ENCODE measurements around the gene ZIC1.

The ZIC1 gene

GRCh38 chr3:147424581-147425387 is 15.6 kb downstream of the ZIC1 start:
- no peak overlapping the region for H3K27ac Mint-ChIP-seq
- H3K4me3 Mint-ChIP-seq = no peak overlapping the region
- H3K4me1 Mint-ChIP-seq = no peaks in the 10 kb centered on the region
- no peaks in the 10 kb centered on the region for H3K9me3 Mint-ChIP-seq
- ATAC-seq (no peak), DNase-seq (no peak)
- peaks cover 52% of the 10 kb centered on the region for H3K27me3 Mint-ChIP-seq
- peaks cover 3% of the 10 kb centered on the region for H3K36me3 Mint-ChIP-seq (ENCODE audit: low read depth)

GRCh38 chr3:147425388-147425850 is 16.3 kb downstream of the ZIC1 start:
- Mint-ChIP-seq H3K9me3 (no peaks in the 10 kb centered on the region), H3K4me3 (no peak overlapping the region), H3K27ac (no peak overlapping the region), H3K4me1 (no peaks in the 10 kb centered on the region), H3K36me3 (ENCODE audit: low read depth) (peaks cover 3% of the 10 kb centered on the region), H3K27me3 (peaks cover 46% of the 10 kb centered on the region)
- ATAC-seq = no peak
- DNase-seq = no peak

GRCh38 chr3:147426931-147427330 is 17.8 kb downstream of the ZIC1 start:
- Mint-ChIP-seq H3K9me3 (no peaks in the 10 kb centered on the region), H3K36me3 (ENCODE audit: low read depth) (peaks cover 3% of the 10 kb centered on the region), H3K4me1 (no peaks in the 10 kb centered on the region), H3K4me3 (no peak overlapping the region), H3K27me3 (peaks cover 37% of the 10 kb centered on the region), H3K27ac (no peak overlapping the region)
- ATAC-seq = no peak
- DNase-seq = no peak

GRCh38 chr3:147427746-147428145 is 18.6 kb downstream of the ZIC1 start:
- Mint-ChIP-seq H3K4me3 (no peak overlapping the region), H3K9me3 (no peaks in the 10 kb centered on the region), H3K4me1 (no peaks in the 10 kb centered on the region), H3K27ac (no peak overlapping the region), H3K27me3 (peaks cover 30% of the 10 kb centered on the region), H3K36me3 (ENCODE audit: low read depth) (no peaks in the 10 kb centered on the region)
- ATAC-seq (no peak), DNase-seq (no peak)

GRCh38 chr3:147428326-147428725 is 19.2 kb downstream of the ZIC1 start:
- Mint-ChIP-seq H3K4me3 (no peak overlapping the region), H3K9me3 (peaks cover 3% of the 10 kb centered on the region), H3K27me3 (peaks cover 26% of the 10 kb centered on the region), H3K27ac (no peak overlapping the region), H3K36me3 (ENCODE audit: low read depth) (no peaks in the 10 kb centered on the region), H3K4me1 (no peaks in the 10 kb centered on the region)
- ATAC-seq (no peak), DNase-seq (no peak)

- Mint-ChIP-seq H3K4me3 (no peak overlapping the region), H3K27me3 (peaks cover 22% of the 10 kb centered on the region), H3K36me3 (ENCODE audit: low read depth) (no peaks in the 10 kb centered on the region), H3K9me3 (peaks cover 6% of the 10 kb centered on the region), H3K4me1 (no peaks in the 10 kb centered on the region), H3K27ac (no peak overlapping the region)
- no peak for ATAC-seq
- DNase-seq = no peak
These were observed 19.6 kb downstream of the ZIC1 start for GRCh38 chr3:147428754-147429153.

GRCh38 chr3:147431751-147432150 is 22.6 kb downstream of the ZIC1 start:
- Mint-ChIP-seq H3K4me1 (no peaks in the 10 kb centered on the region), H3K4me3 (no peak overlapping the region), H3K27me3 (peaks cover 6% of the 10 kb centered on the region), H3K36me3 (ENCODE audit: low read depth) (no peaks in the 10 kb centered on the region), H3K9me3 (peaks cover 8% of the 10 kb centered on the region), H3K27ac (no peak overlapping the region)
- DNase-seq (no peak), ATAC-seq (no peak)

- DNase-seq (no peak), ATAC-seq (no peak)
- Mint-ChIP-seq H3K4me1 (no peaks in the 10 kb centered on the region), H3K27me3 (peaks cover 2% of the 10 kb centered on the region), H3K9me3 (peaks cover 4% of the 10 kb centered on the region), H3K4me3 (no peak overlapping the region), H3K27ac (no peak overlapping the region), H3K36me3 (ENCODE audit: low read depth) (no peaks in the 10 kb centered on the region)
These were observed 38.1 kb downstream of the ZIC1 start for GRCh38 chr3:147447224-147447623.

GRCh38 chr3:147449669-147450068 is 40.5 kb downstream of the ZIC1 start:
- H3K4me1 Mint-ChIP-seq = no peaks in the 10 kb centered on the region

GRCh38 chr3:147458995-147459704 is 50.0 kb downstream of the ZIC1 start:
- Mint-ChIP-seq H3K27ac (no peak overlapping the region), H3K4me3 (no peak overlapping the region), H3K27me3 (no peaks in the 10 kb centered on the region), H3K9me3 (no peaks in the 10 kb centered on the region), H3K36me3 (ENCODE audit: low read depth) (no peaks in the 10 kb centered on the region), H3K4me1 (no peaks in the 10 kb centered on the region)
- no peak for ATAC-seq
- DNase-seq = no peak

More at GRCh38 chr3:147449669-147450068, 40.5 kb downstream of the ZIC1 start:
- no peaks in the 10 kb centered on the region for H3K36me3 Mint-ChIP-seq (ENCODE audit: low read depth)
- H3K27ac Mint-ChIP-seq = no peak overlapping the region
- DNase-seq (no peak), ATAC-seq (no peak)
- peaks cover 12% of the 10 kb centered on the region for H3K9me3 Mint-ChIP-seq
- H3K4me3 Mint-ChIP-seq = no peak overlapping the region
- peaks cover 2% of the 10 kb centered on the region for H3K27me3 Mint-ChIP-seq

GRCh38 chr3:147462856-147463255 is 53.7 kb downstream of the ZIC1 start:
- no peak overlapping the region for H3K27ac Mint-ChIP-seq
- no peaks in the 10 kb centered on the region for H3K27me3 Mint-ChIP-seq
- H3K4me1 Mint-ChIP-seq = no peaks in the 10 kb centered on the region
- no peaks in the 10 kb centered on the region for H3K9me3 Mint-ChIP-seq
- H3K36me3 Mint-ChIP-seq (ENCODE audit: low read depth) = no peaks in the 10 kb centered on the region
- H3K4me3 Mint-ChIP-seq = no peak overlapping the region
- ATAC-seq = no peak
- no peak for DNase-seq
